K562 (cell line): ENCODE results near the gene ASB2. TPM values are rescaled to one million over a fixed set of nuclear protein-coding genes. Genes with fewer than 3 reads are reported as not detected.

ENCODE experiments used
- ATAC-seq: fragments of 200-7000 bp; cut with Tn5 transposase; 3 replicates; pipeline ENCODE4 v1.9.1; 2020; ENCODE audit warnings: moderate library complexity
- BruUV-seq: library from RNA; stranded (reverse); fragments of 400-500 nt; replicated peaks from 2 replicates; lab custom pipeline; 2021; lab: Mats Ljungman, UMichigan
- CTCF ChIA-PET: fragments of 300-600 bp; formaldehyde crosslinking; extraction: SDS; loops from one replicate; lab custom pipeline; 2021; ENCODE audit warnings: low intra/inter-chr PET ratio; lab: Yijun Ruan, JAX
- POLR2A ChIA-PET: fragments of 300-600, 350-650 bp; sonication (Branson Sonifier 250); formaldehyde crosslinking; extraction: SDS; loops from one replicate; lab custom pipeline; 2021; ENCODE audit warnings: antibody characterized with exemption, inconsistent platforms; lab: Yijun Ruan, JAX
- DNase-seq, 4 experiments: peaks; one replicate each; pipeline versions ENCODE4 v3.0.0 to v3.0.0-alpha.2; 2011 to 2018; ENCODE audit warnings: low spot score in 3 of 4, mixed read lengths in 3 of 4; ENCODE audit errors: extremely low read depth in 1 of 4
- FAIRE-seq: peaks from 2 replicates; lab custom pipeline; 2011; peaks lifted over from hg19 to GRCh38; lab: Jason Lieb, UNC
- H2AFZ ChIP-seq: 2 replicates; pipeline ENCODE4 v1.6.0; 2011; ENCODE audit warnings: low read depth, low read length, control low read depth, inconsistent platforms
- H3K27ac ChIP-seq: fragments of 200-600 bp; 3 replicates; pipeline ENCODE4 v1.8.0; 2011; ENCODE audit warnings: low read depth, mild to moderate bottlenecking, control low read depth, inconsistent platforms, low read length, moderate library complexity, mixed read lengths; ENCODE audit errors: extremely low read depth
- H3K27me3 ChIP-seq, 2 experiments: fragments of 300-600 bp in 1 of 2; 2 replicates in 1 of 2; 3 replicates in 1 of 2; pipeline versions ENCODE4 v1.6.0 to v1.8.0; 2011; ENCODE audit warnings: inconsistent platforms in 2 of 2, low read length in 2 of 2, mild to moderate bottlenecking in 1 of 2, mixed read lengths in 1 of 2, moderate library complexity in 1 of 2; ENCODE audit not compliant: control insufficient read depth in 2 of 2, insufficient read depth in 2 of 2
- H3K36me3 ChIP-seq: fragments of 300-600 bp; 3 replicates; pipeline ENCODE4 v1.8.0; 2011; ENCODE audit warnings: mild to moderate bottlenecking, low read length, inconsistent platforms; ENCODE audit not compliant: control insufficient read depth, insufficient read depth
- H3K4me1 ChIP-seq, 2 experiments: fragments of 200-600 bp in 1 of 2; replicated peaks in 1 of 2; 2 replicates in 1 of 2; 3 replicates in 1 of 2; pipeline versions ENCODE4 v1.5.1 to v1.8.0; 2011; ENCODE audit warnings: inconsistent platforms in 2 of 2, low read length in 2 of 2, mild to moderate bottlenecking in 1 of 2, mixed read lengths in 1 of 2, moderate library complexity in 1 of 2; ENCODE audit not compliant: control insufficient read depth in 2 of 2, insufficient read depth in 2 of 2
- H3K4me2 ChIP-seq: 2 replicates; pipeline ENCODE4 v1.6.1; 2011; ENCODE audit warnings: low read length, control low read depth, inconsistent platforms, mixed read lengths; ENCODE audit not compliant: insufficient read depth
- H3K4me3 ChIP-seq: fragments of 200-600 bp; sonication (generic), shearing (Covaris generic); 2 replicates; pipeline ENCODE4 v1.5.1; 2016; ENCODE audit warnings: control low read depth, inconsistent platforms
- H3K79me2 ChIP-seq: fragments of 200-600 bp; 3 replicates; pipeline ENCODE4 v1.8.0; 2011; ENCODE audit warnings: low read length, inconsistent platforms; ENCODE audit not compliant: control insufficient read depth, insufficient read depth
- H3K9ac ChIP-seq, 2 experiments: 2 replicates each; pipeline versions ENCODE4 v1.6.0 to v1.6.1; 2011; ENCODE audit warnings: low read depth in 2 of 2, low read length in 2 of 2, control low read depth in 1 of 2, inconsistent platforms in 1 of 2, mild to moderate bottlenecking in 1 of 2, mixed read lengths in 1 of 2; ENCODE audit not compliant: insufficient read depth in 1 of 2
- H3K9me1 ChIP-seq: one replicate; pipeline ENCODE4 v1.6.0; 2011; ENCODE audit warnings: inconsistent platforms, mild to moderate bottlenecking, low read length, moderate library complexity; ENCODE audit not compliant: control insufficient read depth, insufficient read depth
- H3K9me3 ChIP-seq: replicated peaks from 2 replicates; pipeline ENCODE4 v1.5.1; 2011; ENCODE audit warnings: low read depth, low read length, inconsistent platforms; ENCODE audit not compliant: control insufficient read depth, insufficient read depth
- H4K20me1 ChIP-seq: replicated peaks from 2 replicates; pipeline ENCODE4 v1.6.1; 2011; ENCODE audit warnings: low read length, inconsistent platforms, mixed read lengths; ENCODE audit not compliant: control insufficient read depth, insufficient read depth
- ASH1L ChIP-seq: fragments of 450-650 bp; IDR thresholded peaks from 2 replicates; pipeline ENCODE4 v1.6.1; 2018; ENCODE audit warnings: borderline replicate concordance, mild to moderate bottlenecking, low read depth; ENCODE audit not compliant: partially characterized antibody
- COPS2 ChIP-seq: fragments of 450-650 bp; conservative IDR thresholded peaks from 2 replicates; pipeline ENCODE4 v1.6.1; 2016; ENCODE audit warnings: mild to moderate bottlenecking, moderate library complexity
- CREB3 ChIP-seq: fragments of 450-650 bp; conservative IDR thresholded peaks from 2 replicates; pipeline ENCODE4 v1.6.1; 2016; ENCODE audit warnings: missing genetic modification characterization, low read depth, mild to moderate bottlenecking, missing compliant biosample characterization, moderate library complexity
- EWSR1 ChIP-seq: fragments of 450-650 bp; IDR thresholded peaks from 2 replicates; pipeline ENCODE4 v1.6.1; 2018; ENCODE audit warnings: borderline replicate concordance, mild to moderate bottlenecking, low read depth, moderate library complexity; ENCODE audit not compliant: partially characterized antibody
- MAFF ChIP-seq: IDR thresholded peaks from 2 replicates; pipeline ENCODE4 v1.6.1; 2012; ENCODE audit warnings: low read length, improper control_type of control experiment
- MTA3 ChIP-seq: fragments of 450-650 bp; formaldehyde crosslinking; IDR thresholded peaks from 2 replicates; pipeline ENCODE4 v1.6.1; 2017; ENCODE audit warnings: mild to moderate bottlenecking, borderline replicate concordance
- NEUROD1 ChIP-seq: fragments of 150-350 bp; IDR thresholded peaks from 2 replicates; pipeline ENCODE4 v1.6.1; 2014; ENCODE audit warnings: borderline replicate concordance, low read length, low read depth; ENCODE audit not compliant: partially characterized antibody
- SRSF3 ChIP-seq: fragments of 200-400 bp; formaldehyde crosslinking; IDR thresholded peaks from 2 replicates; pipeline ENCODE4 v1.6.1; 2016; ENCODE audit warnings: mild to moderate bottlenecking, low read length, moderate library complexity; ENCODE audit not compliant: insufficient read depth
- ZNF12 ChIP-seq: sonication (generic); formaldehyde crosslinking; IDR thresholded peaks from 2 replicates; pipeline ENCODE4 v1.4.0; 2020; ENCODE audit warnings: mild to moderate bottlenecking, missing genetic modification reagents
- ZNF282 ChIP-seq: sonication (generic); formaldehyde crosslinking; IDR thresholded peaks from 2 replicates; pipeline ENCODE4 v1.8.1; 2023; ENCODE audit warnings: missing genetic modification reagents
- ZNF778 ChIP-seq: fragments of 450-650 bp; formaldehyde crosslinking; IDR thresholded peaks from 2 replicates; pipeline ENCODE4 v1.4.0; 2020; ENCODE audit warnings: mild to moderate bottlenecking, moderate library complexity
- WGBS: fragments of 100-300 bp; shearing (Covaris generic); methylation state at CpG from one replicate; pipeline ENCODE4 v1.1.6; 2016; ENCODE audit warnings: low coverage, mixed read lengths; ENCODE audit not compliant: insufficient coverage; ENCODE audit errors: missing lambda C conversion rate; 5-methylcytosine and 5-hydroxymethylcytosine counted together
- in situ Hi-C: fragments of 300-500 bp; cut with MboI; formaldehyde crosslinking; loops from 4 replicates; pipeline ENCODE4 v1.15.0; 2018; ENCODE audit warnings: inconsistent platforms, mixed read lengths
- intact Hi-C: fragments of 100-400 bp; cut with micrococcal nuclease; formaldehyde crosslinking; loops from 2 replicates; pipeline ENCODE4 v1.14.2; 2022
- polyA plus RNA-seq, 8 experiments: library from polyadenylated mRNA; depleted of rRNA in 4 of 8; stranded (reverse) in 5 of 8; unstranded in 3 of 8; fragments of >200 nt; fragmentation: Nextera tagmentation in 2 of 8; fragmentation: Illumina TruSeq in 1 of 8; extraction: Ambion mirVana in 2 of 8; extraction: Trizol in 1 of 8; gene quantifications; 2 replicates each; pipeline versions ENCODE4 v1.2.1 to v1.2.3, GENCODE V29; 2011 to 2014; ENCODE audit warnings: inconsistent platforms in 1 of 8, missing spikeins in 1 of 8
- total RNA-seq, 7 experiments: library from RNA; depleted of rRNA in 6 of 7; stranded (reverse); fragments of >200 nt in 6 of 7; fragmentation: Illumina TruSeq in 2 of 7; extraction: Trizol in 2 of 7; gene quantifications; 2 replicates each; pipeline versions ENCODE4 v1.2.1 to v1.2.3, GENCODE V29; 2011 to 2021; ENCODE audit warnings: low replicate concordance in 1 of 7

Gene ASB2
- total and polyA plus RNA-seq, 9 of the 15 experiments (the other 6 are each of a cell fraction or from before 2014, with no cell fraction given), result not detected

GRCh38 chr14:94001016-94001415 lies 24.6 kb upstream of the ASB2 start:
- Histone ChIP-seq H3K4me2 (no peak overlapping the region), H4K20me1 (0 out of 2 replicates have a peak, but pooled peaks cover 5% of the 10 kb centered on the region), H3K9ac (no peak overlapping the region), H3K79me2 (no peaks in the 10 kb centered on the region), H2AFZ (no peak overlapping the region), H3K36me3 (no peaks in the 10 kb centered on the region), H3K4me3 (no peak overlapping the region), H3K27me3 (peaks cover 0 to 18% of the 10 kb centered on the region in 2 experiments; a peak in 3 of 5 replicates), H3K4me1 (peaks cover 0 to 6% of the 10 kb centered on the region in 2 experiments; a peak in 2 of 5 replicates), H3K9me1 (no peaks in the 10 kb centered on the region), H3K27ac (no peak overlapping the region), H3K9me3 (no peaks in the 10 kb centered on the region)
- 0% methylated on average over 8 of the region's 13 CpGs for WGBS
- FAIRE-seq (no peak), DNase-seq (no peak), ATAC-seq (no peak)
- intact Hi-C loops, result loop anchor here (5.0 kb wide), 2 partner anchors 64 to 344 kb away; no protein-coding TSS in a partner anchor
- in situ Hi-C loops, result loop anchor here (5.0 kb wide), 1 partner anchor 59 kb away; no protein-coding TSS in a partner anchor
- ChIA-PET POLR2A (interaction anchor here (0.5 to 0.6 kb wide), 2 partner anchors 8 to 28 kb away, joined by 3 read pairs; no protein-coding TSS in a partner anchor), CTCF (interaction anchor here (1.6 kb wide), 1 partner anchor 61 kb away, joined by 9 read pairs; no protein-coding TSS in a partner anchor)
- BruUV-seq, result no TSS peak
- TF ChIP-seq ZNF12, result no peak
- TF ChIP-seq MAFF, result no peak
- TF ChIP-seq CREB3 (tag), result no peak
- no peak for TF ChIP-seq MTA3
- TF ChIP-seq ZNF282 (CRISPR knock-in tag), result no peak
- TF ChIP-seq ASH1L, result no peak
- no peak for TF ChIP-seq COPS2
- no peak for TF ChIP-seq EWSR1
- no peak for TF ChIP-seq SRSF3
- no peak for TF ChIP-seq ZNF778 (CRISPR knock-in tag)
- no peak for TF ChIP-seq NEUROD1
